Panc1 (cell line): ENCODE data around the gene NAA11. TPM values are rescaled to one million over a fixed set of nuclear protein-coding genes. Genes with fewer than 3 reads are reported as not detected.

Source experiments
- ATAC-seq: fragments of 200-7000 bp; cut with Tn5 transposase; 2 replicates; pipeline ENCODE4 v1.9.1; 2020; ENCODE audit warnings: mild to moderate bottlenecking, moderate library complexity
- BruUV-seq: library from RNA; stranded (reverse); fragments of 400-500 nt; replicated peaks from 2 replicates; lab custom pipeline; 2021; lab: Mats Ljungman, UMichigan
- CTCF ChIA-PET: fragments of 300-600 bp; sonication (Branson Sonifier 250); formaldehyde crosslinking; loops from one replicate; lab custom pipeline; 2022; ENCODE audit warnings: antibody characterized with exemption; lab: Charles Lee
- POLR2A ChIA-PET: fragments of 300-600 bp; sonication (Branson Sonifier 250); formaldehyde crosslinking; loops from one replicate; lab custom pipeline; 2022; ENCODE audit warnings: antibody characterized with exemption; lab: Charles Lee
- DNase-seq: peaks from one replicate; pipeline ENCODE4 v3.0.0-alpha.2; 2010; ENCODE audit warnings: low read depth, low spot score
- H3K27ac ChIP-seq: 2 replicates; pipeline ENCODE4 v1.5.1; 2011; ENCODE audit warnings: mild to moderate bottlenecking, low read length, inconsistent platforms
- H3K27me3 ChIP-seq: fragments of 200-500 bp; sonication (Bioruptor generic); 2 replicates; pipeline ENCODE4 v1.6.0; 2014; ENCODE audit warnings: low read length, inconsistent platforms; ENCODE audit not compliant: control insufficient read depth, insufficient read depth
- H3K36me3 ChIP-seq: fragments of 200-500 bp; sonication (Bioruptor generic); 2 replicates; pipeline ENCODE4 v1.5.1; 2014; ENCODE audit warnings: inconsistent platforms, mild to moderate bottlenecking, low read length, moderate library complexity; ENCODE audit not compliant: control insufficient read depth, insufficient read depth
- H3K4me1 ChIP-seq: 2 replicates; pipeline ENCODE4 v1.5.1; 2011; ENCODE audit warnings: inconsistent platforms, mild to moderate bottlenecking, low read length, moderate library complexity; ENCODE audit not compliant: control insufficient read depth, insufficient read depth
- H3K4me3 ChIP-seq, 2 experiments: 2 replicates each; pipeline ENCODE4 v1.5.1; 2011 to 2012; ENCODE audit warnings: low read depth in 2 of 2, low read length in 2 of 2, mild to moderate bottlenecking in 2 of 2, inconsistent platforms in 1 of 2, moderate library complexity in 1 of 2
- H3K9me3 ChIP-seq: fragments of 200-500 bp; sonication (Bioruptor generic); 2 replicates; pipeline ENCODE4 v1.5.1; 2014; ENCODE audit warnings: low read depth, mild to moderate bottlenecking, inconsistent platforms, low read length, moderate library complexity; ENCODE audit not compliant: control insufficient read depth, insufficient read depth
- POLR2AphosphoS5 ChIP-seq: IDR thresholded peaks from 2 replicates; pipeline ENCODE4 v1.6.1; 2012; ENCODE audit warnings: mild to moderate bottlenecking, low read depth, low read length, moderate library complexity
- SIN3A ChIP-seq: IDR thresholded peaks from 2 replicates; pipeline ENCODE4 v1.6.1; 2012; ENCODE audit warnings: low read depth, mild to moderate bottlenecking, low read length, moderate library complexity, borderline replicate concordance; ENCODE audit not compliant: insufficient read depth
- TCF7L2 ChIP-seq: IDR thresholded peaks from 2 replicates; pipeline ENCODE4 v1.6.1; 2011; ENCODE audit warnings: mild to moderate bottlenecking, low read depth, low read length, inconsistent platforms
- in situ Hi-C: cut with HindIII; loops from 2 replicates; pipeline ENCODE4 v1.10.0; 2016; ENCODE audit warnings: low sequenced_read_pairs, low pct_unique_long_range_greater_than_20kb
- intact Hi-C: fragments of 100-400 bp; cut with micrococcal nuclease; formaldehyde crosslinking; loops from one replicate; pipeline ENCODE4 v1.10.0; 2022; ENCODE audit not compliant: unreplicated experiment
- total RNA-seq: library from RNA; stranded (reverse); gene quantifications from one replicate; pipeline ENCODE4 v1.2.1, GENCODE V29; 2021; ENCODE audit not compliant: unreplicated experiment
- TF ChIP-seq, protein P1 (sequence below), 2 experiments: IDR thresholded peaks; 2 replicates each; pipeline ENCODE4 v1.6.1; 2011 to 2012; ENCODE audit warnings: low read depth in 2 of 2, control low read depth in 1 of 2, low read length in 1 of 2, mild to moderate bottlenecking in 1 of 2, moderate library complexity in 1 of 2; ENCODE audit not compliant: insufficient read depth in 1 of 2
- TF ChIP-seq, protein P2 (sequence below): fragments of 450-650 bp; IDR thresholded peaks from 2 replicates; pipeline ENCODE4 v1.5.1; 2017; ENCODE audit warnings: mild to moderate bottlenecking

Gene NAA11
- total RNA-seq, 1 experiment from 2014 or later, result not detected

DNA sequence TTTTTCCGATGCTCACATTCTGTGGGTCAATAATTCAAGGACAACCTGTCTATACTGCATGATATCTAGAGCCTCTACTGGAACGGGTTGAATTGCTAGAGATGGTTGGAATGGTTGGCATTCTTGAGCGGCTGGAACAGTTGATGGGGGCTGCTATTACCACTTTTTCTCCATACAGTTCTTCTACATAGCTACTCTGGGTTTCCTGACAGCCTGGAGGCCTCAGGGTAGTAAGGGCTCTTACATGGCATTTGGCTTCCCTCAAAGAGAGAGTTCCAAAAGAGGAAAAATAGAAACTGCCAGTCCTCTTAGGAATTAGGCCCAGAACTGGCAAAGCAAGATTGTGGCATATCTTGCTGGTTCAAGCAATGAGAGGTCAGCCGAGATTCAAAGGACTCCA, 53.1 kb downstream of the NAA11 start:
- ATAC-seq, result no peak
- no peaks in the 10 kb centered on the region for H3K27me3 ChIP-seq
- TF ChIP-seq, protein P1, sequence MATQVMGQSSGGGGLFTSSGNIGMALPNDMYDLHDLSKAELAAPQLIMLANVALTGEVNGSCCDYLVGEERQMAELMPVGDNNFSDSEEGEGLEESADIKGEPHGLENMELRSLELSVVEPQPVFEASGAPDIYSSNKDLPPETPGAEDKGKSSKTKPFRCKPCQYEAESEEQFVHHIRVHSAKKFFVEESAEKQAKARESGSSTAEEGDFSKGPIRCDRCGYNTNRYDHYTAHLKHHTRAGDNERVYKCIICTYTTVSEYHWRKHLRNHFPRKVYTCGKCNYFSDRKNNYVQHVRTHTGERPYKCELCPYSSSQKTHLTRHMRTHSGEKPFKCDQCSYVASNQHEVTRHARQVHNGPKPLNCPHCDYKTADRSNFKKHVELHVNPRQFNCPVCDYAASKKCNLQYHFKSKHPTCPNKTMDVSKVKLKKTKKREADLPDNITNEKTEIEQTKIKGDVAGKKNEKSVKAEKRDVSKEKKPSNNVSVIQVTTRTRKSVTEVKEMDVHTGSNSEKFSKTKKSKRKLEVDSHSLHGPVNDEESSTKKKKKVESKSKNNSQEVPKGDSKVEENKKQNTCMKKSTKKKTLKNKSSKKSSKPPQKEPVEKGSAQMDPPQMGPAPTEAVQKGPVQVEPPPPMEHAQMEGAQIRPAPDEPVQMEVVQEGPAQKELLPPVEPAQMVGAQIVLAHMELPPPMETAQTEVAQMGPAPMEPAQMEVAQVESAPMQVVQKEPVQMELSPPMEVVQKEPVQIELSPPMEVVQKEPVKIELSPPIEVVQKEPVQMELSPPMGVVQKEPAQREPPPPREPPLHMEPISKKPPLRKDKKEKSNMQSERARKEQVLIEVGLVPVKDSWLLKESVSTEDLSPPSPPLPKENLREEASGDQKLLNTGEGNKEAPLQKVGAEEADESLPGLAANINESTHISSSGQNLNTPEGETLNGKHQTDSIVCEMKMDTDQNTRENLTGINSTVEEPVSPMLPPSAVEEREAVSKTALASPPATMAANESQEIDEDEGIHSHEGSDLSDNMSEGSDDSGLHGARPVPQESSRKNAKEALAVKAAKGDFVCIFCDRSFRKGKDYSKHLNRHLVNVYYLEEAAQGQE (IDR thresholded peaks at IDR 0.05; ENCODE audit: insufficient read depth in 1 of 2, low read depth in 2 of 2, low read length in 1 of 2), result no peak
- TF ChIP-seq SIN3A (no peak), TCF7L2 (no peak), POLR2AphosphoS5 (no peak)
- TF ChIP-seq, protein P2, sequence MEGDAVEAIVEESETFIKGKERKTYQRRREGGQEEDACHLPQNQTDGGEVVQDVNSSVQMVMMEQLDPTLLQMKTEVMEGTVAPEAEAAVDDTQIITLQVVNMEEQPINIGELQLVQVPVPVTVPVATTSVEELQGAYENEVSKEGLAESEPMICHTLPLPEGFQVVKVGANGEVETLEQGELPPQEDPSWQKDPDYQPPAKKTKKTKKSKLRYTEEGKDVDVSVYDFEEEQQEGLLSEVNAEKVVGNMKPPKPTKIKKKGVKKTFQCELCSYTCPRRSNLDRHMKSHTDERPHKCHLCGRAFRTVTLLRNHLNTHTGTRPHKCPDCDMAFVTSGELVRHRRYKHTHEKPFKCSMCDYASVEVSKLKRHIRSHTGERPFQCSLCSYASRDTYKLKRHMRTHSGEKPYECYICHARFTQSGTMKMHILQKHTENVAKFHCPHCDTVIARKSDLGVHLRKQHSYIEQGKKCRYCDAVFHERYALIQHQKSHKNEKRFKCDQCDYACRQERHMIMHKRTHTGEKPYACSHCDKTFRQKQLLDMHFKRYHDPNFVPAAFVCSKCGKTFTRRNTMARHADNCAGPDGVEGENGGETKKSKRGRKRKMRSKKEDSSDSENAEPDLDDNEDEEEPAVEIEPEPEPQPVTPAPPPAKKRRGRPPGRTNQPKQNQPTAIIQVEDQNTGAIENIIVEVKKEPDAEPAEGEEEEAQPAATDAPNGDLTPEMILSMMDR, result no peak
- no peaks in the 10 kb centered on the region for H3K9me3 ChIP-seq
- no peak overlapping the region for H3K4me3 ChIP-seq
- ChIA-PET CTCF (no interaction called here), POLR2A (no interaction called here)
- in situ Hi-C loops, result no loop called here
- intact Hi-C loops, result no loop called here
- no peak for DNase-seq
- BruUV-seq, result no TSS peak
- no peaks in the 10 kb centered on the region for H3K4me1 ChIP-seq
- no peak overlapping the region for H3K27ac ChIP-seq
- H3K36me3 ChIP-seq, result no peaks in the 10 kb centered on the region

DNA sequence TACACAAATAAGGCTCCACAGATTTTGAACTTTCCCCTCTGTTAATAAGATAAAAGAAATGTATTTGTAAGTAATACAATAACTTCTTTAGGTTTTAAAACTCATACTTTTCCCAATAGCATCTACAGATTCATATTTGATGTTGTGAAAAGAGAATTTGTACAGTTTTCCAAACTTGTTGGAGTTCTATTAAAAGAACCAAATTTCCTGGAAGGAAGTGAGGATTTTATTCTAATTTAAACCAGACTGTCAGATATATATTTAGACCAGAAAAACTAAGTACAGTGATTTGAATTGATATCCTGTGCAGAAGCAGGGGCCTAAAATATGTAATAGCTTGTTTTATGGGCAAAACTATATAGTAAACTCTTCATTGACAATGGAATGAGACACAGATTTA, 53.7 kb downstream of the NAA11 start:
- no peaks in the 10 kb centered on the region for H3K4me1 ChIP-seq
- TF ChIP-seq POLR2AphosphoS5 (no peak), SIN3A (no peak), TCF7L2 (no peak)
- TF ChIP-seq, protein P1 (IDR thresholded peaks at IDR 0.05; ENCODE audit: insufficient read depth in 1 of 2, low read depth in 2 of 2, low read length in 1 of 2), result no peak
- TF ChIP-seq, protein P2, result no peak
- ChIA-PET POLR2A (no interaction called here), CTCF (no interaction called here)
- in situ Hi-C loops, result no loop called here
- H3K9me3 ChIP-seq, result no peaks in the 10 kb centered on the region
- H3K36me3 ChIP-seq, result no peaks in the 10 kb centered on the region
- no peak overlapping the region for H3K27ac ChIP-seq
- no peak overlapping the region for H3K4me3 ChIP-seq
- ATAC-seq (no peak), DNase-seq (no peak)
- H3K27me3 ChIP-seq, result no peaks in the 10 kb centered on the region
- BruUV-seq, result no TSS peak
- intact Hi-C loops, result no loop called here
